Calu3 (cell line): Measurements from ENCODE around the gene RIT1. TPM values are rescaled to one million over a fixed set of nuclear protein-coding genes. Genes with fewer than 3 reads are reported as not detected.

ENCODE experiments used
- BruUV-seq: library from RNA; stranded (reverse); fragments of 400-500 nt; replicated peaks from 2 replicates; lab custom pipeline; 2021; lab: Mats Ljungman, UMichigan
- CTCF ChIA-PET: fragments of 300-600 bp; sonication (Branson Sonifier 250); formaldehyde crosslinking; loops from one replicate; lab custom pipeline; 2022; ENCODE audit warnings: antibody characterized with exemption; lab: Charles Lee
- DNase-seq: peaks from one replicate; pipeline ENCODE4 v3.0.0; 2022
- H3K27ac Mint-ChIP-seq: one replicate; pipeline ENCODE4 v1.8.0; 2022; ENCODE audit warnings: mixed read lengths; ENCODE audit not compliant: unreplicated experiment
- H3K27me3 Mint-ChIP-seq: one replicate; pipeline ENCODE4 v1.8.0; 2022; ENCODE audit warnings: mixed read lengths; ENCODE audit not compliant: unreplicated experiment
- H3K36me3 Mint-ChIP-seq: one replicate; pipeline ENCODE4 v1.8.0; 2022; ENCODE audit warnings: mild to moderate bottlenecking, moderate library complexity, mixed read lengths; ENCODE audit not compliant: insufficient read depth, unreplicated experiment
- H3K4me1 Mint-ChIP-seq: one replicate; pipeline ENCODE4 v1.8.0; 2022; ENCODE audit warnings: mild to moderate bottlenecking, low read depth, mixed read lengths; ENCODE audit not compliant: unreplicated experiment
- H3K4me3 Mint-ChIP-seq: one replicate; pipeline ENCODE4 v1.8.0; 2022; ENCODE audit warnings: mild to moderate bottlenecking, low read depth, moderate library complexity, mixed read lengths; ENCODE audit not compliant: unreplicated experiment
- H3K9me3 Mint-ChIP-seq: one replicate; pipeline ENCODE4 v1.8.0; 2022; ENCODE audit warnings: low read depth, mixed read lengths; ENCODE audit not compliant: unreplicated experiment
- CTCF ChIP-seq: fragments of 200-600 bp; IDR thresholded peaks from one replicate; pipeline ENCODE4 v1.8.0; 2022; ENCODE audit warnings: antibody characterized with exemption; ENCODE audit not compliant: unreplicated experiment
- intact Hi-C: fragments of 100-400 bp; cut with micrococcal nuclease; formaldehyde crosslinking; loops from one replicate; pipeline ENCODE4 v1.10.0; 2022; ENCODE audit not compliant: unreplicated experiment
- total RNA-seq: library from RNA; stranded (reverse); gene quantifications from 2 replicates; pipeline ENCODE4 v1.2.3, GENCODE V29; 2022

RIT1 gene
- total RNA-seq, 1 experiment from 2014 or later = 34.4 TPM

- Mint-ChIP-seq H3K4me1 (peaks cover 59% of the 10 kb centered on the region), H3K36me3 (peaks cover 71% of the 10 kb centered on the region), H3K27me3 (no peaks in the 10 kb centered on the region), H3K4me3 (peak overlapping the region; percentile 69), H3K9me3 (no peaks in the 10 kb centered on the region), H3K27ac (peak overlapping the region; percentile 93)
- no peak for DNase-seq
- no TSS peak for BruUV-seq
- TF ChIP-seq CTCF = no peak
- intact Hi-C loops = loop anchor here (5.0 kb wide), 1 partner anchor 125 kb away; no protein-coding TSS in a partner anchor
- CTCF ChIA-PET = no interaction called here
Observed at GRCh38 chr1:155941845-155942531, 30.8 kb upstream of the RIT1 start.

- Mint-ChIP-seq H3K36me3 (peaks cover 63% of the 10 kb centered on the region), H3K4me1 (peaks cover 55% of the 10 kb centered on the region), H3K9me3 (no peaks in the 10 kb centered on the region), H3K27me3 (no peaks in the 10 kb centered on the region), H3K4me3 (peak within 1 kb of the TSS; percentile 69), H3K27ac (peak within 1 kb of the TSS; percentile 93)
- intact Hi-C loops = loop anchor here (1.0 to 5.0 kb wide), 2 partner anchors 43 to 126 kb away; no protein-coding TSS in a partner anchor
- no TSS peak for BruUV-seq
- CTCF ChIA-PET = interaction anchor here (0.6 to 1.4 kb wide), 8 partner anchors 9 to 284 kb away, joined by 3 to 12 read pairs (median 4); no protein-coding TSS in a partner anchor
- TF ChIP-seq CTCF = no peak
- peak; percentile 76 for DNase-seq
Observed at GRCh38 chr1:155940993-155941844, 30.1 kb upstream of the RIT1 start, which contains the start of gene RXFP4. TSS of gene RXFP4 (plus strand) at chr1:155941638. CDS start at chr1:155941710, 72 bp downstream.

- no TSS peak for BruUV-seq
- H3K27ac Mint-ChIP-seq = peak overlapping the region; percentile 93
- H3K27me3 Mint-ChIP-seq = no peaks in the 10 kb centered on the region
- intact Hi-C loops = loop anchor here (1.0 to 5.0 kb wide), 2 partner anchors 44 to 127 kb away; no protein-coding TSS in a partner anchor
- peaks cover 51% of the 10 kb centered on the region for H3K4me1 Mint-ChIP-seq
- DNase-seq = peak; percentile 56
- no peaks in the 10 kb centered on the region for H3K9me3 Mint-ChIP-seq
- CTCF ChIA-PET = interaction anchor here (0.6 to 1.4 kb wide), 8 partner anchors 9 to 285 kb away, joined by 3 to 12 read pairs (median 4); no protein-coding TSS in a partner anchor
- H3K36me3 Mint-ChIP-seq = peaks cover 56% of the 10 kb centered on the region
- H3K4me3 Mint-ChIP-seq = peak overlapping the region; percentile 69
- no peak for TF ChIP-seq CTCF
Observed at GRCh38 chr1:155940482-155940992, 29.4 kb upstream of the RIT1 start.

GRCh38 chr1:155938220-155938627, 27.1 kb upstream of the RIT1 start:
- BruUV-seq = no TSS peak
- DNase-seq = peak; percentile 58
- H3K9me3 Mint-ChIP-seq = no peaks in the 10 kb centered on the region

More at GRCh38 chr1:155938220-155938627, 27.1 kb upstream of the RIT1 start:
- Mint-ChIP-seq H3K36me3 (peaks cover 35% of the 10 kb centered on the region), H3K27me3 (no peaks in the 10 kb centered on the region), H3K27ac (peak overlapping the region; percentile 69), H3K4me3 (no peak overlapping the region), H3K4me1 (peaks cover 35% of the 10 kb centered on the region)
- CTCF ChIA-PET = interaction anchor here (0.6 to 2.1 kb wide), 16 partner anchors 15 to 1515 kb away, joined by 3 to 39 read pairs (median 4); partner anchors contain the start of genes ARHGEF2 and RAB25
- peak; percentile 24 for TF ChIP-seq CTCF
- intact Hi-C loops = loop anchor here (1.0 kb wide), 1 partner anchor 51 kb away; no protein-coding TSS in a partner anchor
